Hematopoietic multipotent progenitor cell treated with erythropoietin and hydrocortisone succinate and interleukin-3 and kit ligand, for 4 days (in vitro differentiated cells): ENCODE measurements around the gene CATSPERE.
"Not testable (repeated sequence)": the region's sequence is repeated elsewhere in the genome, so short reads cannot be mapped to it uniquely, and the experiment has no call there.

ENCODE experiments used
- DNase-seq: peaks from one replicate; pipeline ENCODE4 v3.0.0-alpha.2; 2015

Gene CATSPERE

DNA sequence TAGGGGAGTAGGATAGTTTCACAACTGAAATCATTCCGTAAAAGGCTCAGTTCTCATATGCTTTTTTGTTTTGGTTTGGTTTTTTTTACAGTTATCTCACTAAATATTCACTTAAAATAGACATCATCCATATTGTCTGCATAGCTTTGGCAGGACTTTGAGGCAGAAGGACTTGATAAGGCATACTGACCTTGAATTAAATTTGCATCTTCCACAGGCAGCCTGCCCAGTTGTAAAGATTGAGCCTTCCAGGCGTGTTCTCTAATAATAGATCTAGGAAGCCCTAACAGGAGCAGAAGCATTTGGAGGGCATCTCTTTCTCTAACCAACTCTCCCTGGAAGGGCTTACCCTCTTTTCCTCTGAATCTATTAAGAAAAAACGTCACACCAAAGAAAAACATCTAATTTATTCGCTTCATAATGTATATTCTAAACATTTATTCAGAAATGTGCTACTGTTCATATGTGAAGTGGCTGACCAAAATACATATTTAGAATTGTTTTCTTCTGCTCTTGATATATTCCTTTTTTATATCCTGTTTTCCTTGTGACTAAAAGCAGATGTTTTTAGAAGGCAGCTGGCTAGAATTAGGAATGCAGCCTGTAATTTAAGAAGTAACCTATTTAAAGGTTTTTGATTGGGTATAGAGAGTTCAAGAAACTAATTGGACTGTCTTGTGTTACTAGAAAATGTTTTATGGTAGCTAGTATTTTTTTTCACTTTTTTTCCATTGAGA is 212.0 kb downstream of the CATSPERE start:
- DNase-seq, result no peak

DNA sequence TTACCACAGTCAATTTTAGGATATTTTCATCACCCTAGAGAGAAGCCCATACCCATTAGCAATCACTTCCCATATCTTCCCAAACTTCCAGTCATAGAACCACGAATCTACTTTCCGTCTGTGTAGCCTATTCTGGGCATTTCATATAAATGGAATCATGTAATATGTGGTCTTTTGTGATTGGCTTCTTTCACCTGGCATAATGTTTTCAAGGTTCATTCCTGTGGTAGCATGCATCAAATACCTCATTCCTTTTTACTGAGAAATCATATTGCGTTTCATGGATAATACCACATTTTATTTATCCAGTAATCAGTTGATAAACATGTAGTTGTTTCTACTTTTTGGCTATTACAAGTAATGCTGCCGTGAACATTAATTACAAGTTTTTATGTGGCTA is 213.4 kb downstream of the CATSPERE start:
- no peak for DNase-seq

DNA sequence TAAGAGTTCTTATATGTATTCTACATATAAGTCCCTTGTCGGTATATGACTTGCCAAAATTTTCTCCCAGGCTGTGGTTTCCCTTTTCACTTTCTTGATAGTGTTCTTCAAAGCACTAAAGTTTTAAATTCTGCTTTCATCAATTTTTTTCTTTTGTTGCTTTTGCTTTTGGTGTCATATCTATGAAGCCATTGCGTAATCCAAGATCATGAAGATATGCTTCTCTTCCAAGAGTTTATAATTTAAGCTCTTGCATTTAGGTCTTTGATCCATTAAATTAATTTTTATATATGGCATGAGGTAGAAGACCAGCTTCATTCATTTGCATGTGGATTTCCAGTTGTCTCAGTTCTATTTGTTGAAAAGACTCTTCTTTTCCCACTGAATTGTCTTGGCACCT is 214.1 kb downstream of the CATSPERE start:
- no peak for DNase-seq

DNA sequence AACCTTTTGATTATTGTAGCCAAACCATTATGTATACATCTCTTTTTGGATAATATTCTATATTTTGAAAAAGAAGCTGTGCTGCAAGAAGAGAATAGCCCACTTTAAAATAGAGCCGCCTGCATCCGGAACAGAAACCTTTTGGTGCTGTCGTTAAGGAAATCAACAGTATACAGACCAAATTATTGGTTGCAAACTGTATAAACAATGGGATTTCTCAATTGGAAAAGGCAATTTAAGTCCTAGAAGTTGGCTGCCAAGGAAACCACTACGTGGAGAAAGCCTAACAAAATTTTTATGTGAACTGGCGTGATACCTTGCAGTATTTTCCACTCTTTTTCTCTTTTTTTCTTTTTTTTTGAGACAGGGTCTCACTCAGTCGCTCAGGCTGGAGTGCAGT is 217.6 kb downstream of the CATSPERE start:
- no peak for DNase-seq

DNA sequence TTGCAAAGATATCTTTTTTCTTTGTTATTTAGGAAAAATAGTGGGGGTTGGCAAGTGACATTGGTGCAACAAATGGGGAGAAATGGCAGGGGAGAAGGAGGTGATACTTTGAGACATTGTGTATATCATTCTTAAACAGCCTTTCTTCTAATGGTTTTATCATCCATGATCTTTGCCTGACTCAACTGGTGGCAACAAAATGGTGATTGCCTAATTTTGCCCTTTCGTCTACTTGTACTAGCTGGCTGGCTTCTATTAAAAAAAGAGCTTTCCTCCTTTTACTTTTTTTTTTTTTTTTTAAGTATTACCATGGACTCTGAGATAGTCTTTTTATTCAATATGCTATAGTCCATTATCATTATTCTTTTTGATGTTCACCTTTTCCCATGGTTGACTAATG is 219.6 kb downstream of the CATSPERE start:
- DNase-seq, result no peak

DNA sequence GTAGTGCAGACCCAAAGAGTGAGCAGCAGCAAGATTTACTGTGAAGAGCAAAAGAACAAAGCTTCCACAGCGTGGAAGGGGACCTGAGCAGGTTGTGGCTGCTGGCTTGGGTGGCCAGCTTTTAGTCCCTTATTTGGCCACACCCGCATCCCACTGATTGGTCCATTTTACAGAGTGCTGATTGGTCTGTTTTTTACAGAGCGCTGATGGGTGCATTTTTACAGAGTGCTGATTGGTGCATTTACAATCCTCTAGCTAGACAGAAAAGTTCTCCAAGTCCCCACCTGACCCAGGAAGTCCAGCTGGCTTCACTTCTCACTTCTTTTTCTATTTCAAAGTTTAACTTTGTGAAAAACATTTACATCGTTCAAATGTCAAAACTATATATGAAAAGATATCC is 221.0 kb downstream of the CATSPERE start:
- not testable (repeated sequence) for DNase-seq
